IMR-90 (cell line): ENCODE measurements around the gene CTIF. TPM values are rescaled to one million over a fixed set of nuclear protein-coding genes. Genes with fewer than 3 reads are reported as not detected.

Experiments
- ATAC-seq: fragments of 200-7000 bp; cut with Tn5 transposase; 2 replicates; pipeline ENCODE4 v1.9.1; 2020; ENCODE audit warnings: low read depth, mild to moderate bottlenecking, moderate library complexity
- BruUV-seq: library from RNA; stranded (reverse); fragments of 400-500 nt; replicated peaks from 2 replicates; lab custom pipeline; 2021; lab: Mats Ljungman, UMichigan
- CTCF ChIA-PET: fragments of 300-600 bp; formaldehyde crosslinking; extraction: SDS; loops from one replicate; lab custom pipeline; 2021; ENCODE audit warnings: antibody characterized with exemption; lab: Yijun Ruan, JAX
- POLR2A ChIA-PET: fragments of 300-600 bp; sonication (Branson Sonifier 250); formaldehyde crosslinking; loops from one replicate; lab custom pipeline; 2022; ENCODE audit warnings: antibody characterized with exemption; ENCODE audit not compliant: unreplicated experiment; lab: Charles Lee
- DNase-seq: peaks from one replicate; pipeline ENCODE4 v3.0.0; 2013
- H2AFZ ChIP-seq: replicated peaks from 2 replicates; pipeline ENCODE3; 2013; ENCODE audit warnings: low read length, mild to moderate bottlenecking; ENCODE audit not compliant: poor library complexity
- H2AK5ac ChIP-seq: 2 replicates; pipeline ENCODE4 v1.6.1; 2013; ENCODE audit warnings: low read depth, low read length, inconsistent platforms
- H2AK9ac ChIP-seq: replicated peaks from 2 replicates; pipeline ENCODE3; 2013; ENCODE audit warnings: mild to moderate bottlenecking, low read depth, low read length, moderate library complexity; ENCODE audit not compliant: poor library complexity
- H2BK120ac ChIP-seq: 2 replicates; pipeline ENCODE4 v1.6.1; 2013; ENCODE audit warnings: low read depth, low read length, inconsistent platforms
- H2BK15ac ChIP-seq: 3 replicates; pipeline ENCODE4 v1.6.1; 2013; ENCODE audit warnings: low read depth, low read length, inconsistent platforms
- H2BK20ac ChIP-seq: 2 replicates; pipeline ENCODE4 v1.6.1; 2013; ENCODE audit warnings: low read depth, mild to moderate bottlenecking, inconsistent platforms, low read length, moderate library complexity
- H2BK5ac ChIP-seq: 2 replicates; pipeline ENCODE4 v1.6.1; 2013; ENCODE audit warnings: mild to moderate bottlenecking, low read depth, low read length, inconsistent platforms; ENCODE audit not compliant: poor library complexity, severe bottlenecking
- H3K14ac ChIP-seq: replicated peaks from 2 replicates; pipeline ENCODE4 v1.6.1; 2013; ENCODE audit warnings: low read depth, low read length, inconsistent platforms
- H3K18ac ChIP-seq: 2 replicates; pipeline ENCODE4 v1.6.1; 2013; ENCODE audit warnings: low read depth, low read length, control low read depth
- H3K23ac ChIP-seq: 2 replicates; pipeline ENCODE4 v1.6.1; 2013; ENCODE audit warnings: low read depth, low read length, inconsistent platforms
- H3K27ac ChIP-seq: 2 replicates; pipeline ENCODE4 v1.5.1; 2013; ENCODE audit warnings: mild to moderate bottlenecking, control low read depth, low read length; ENCODE audit not compliant: insufficient read depth
- H3K27me3 ChIP-seq: 2 replicates; pipeline ENCODE4 v1.6.1; 2013; ENCODE audit warnings: low read length; ENCODE audit not compliant: control insufficient read depth, insufficient read depth
- H3K36me3 ChIP-seq: 2 replicates; pipeline ENCODE4 v1.6.1; 2013; ENCODE audit warnings: low read length, mixed read lengths; ENCODE audit not compliant: control insufficient read depth, insufficient read depth
- H3K4ac ChIP-seq: 2 replicates; pipeline ENCODE4 v1.6.1; 2013; ENCODE audit warnings: low read depth, low read length, inconsistent platforms
- H3K4me1 ChIP-seq: 2 replicates; pipeline ENCODE4 v1.6.1; 2013; ENCODE audit warnings: low read length, mixed read lengths; ENCODE audit not compliant: control insufficient read depth, insufficient read depth
- H3K4me2 ChIP-seq: 2 replicates; pipeline ENCODE4 v1.6.1; 2013; ENCODE audit warnings: low read depth, mild to moderate bottlenecking, control low read depth, low read length, moderate library complexity
- H3K4me3 ChIP-seq: 2 replicates; pipeline ENCODE4 v1.5.1; 2013; ENCODE audit warnings: low read depth, mild to moderate bottlenecking, control low read depth, low read length, moderate library complexity; ENCODE audit not compliant: insufficient read depth
- H3K56ac ChIP-seq: 2 replicates; pipeline ENCODE4 v1.6.1; 2013; ENCODE audit warnings: low read length, inconsistent platforms; ENCODE audit not compliant: insufficient read depth; ENCODE audit errors: extremely low read depth
- H3K79me1 ChIP-seq, 2 experiments: 2 replicates each; pipeline ENCODE4 v1.6.1; 2013; ENCODE audit warnings: low read length in 2 of 2, inconsistent platforms in 1 of 2, low read depth in 1 of 2
- H3K9ac ChIP-seq: 2 replicates; pipeline ENCODE4 v1.6.1; 2013; ENCODE audit warnings: low read depth, low read length, control low read depth
- H3K9me1 ChIP-seq: 2 replicates; pipeline ENCODE4 v1.6.1; 2013; ENCODE audit warnings: low read length, inconsistent platforms; ENCODE audit not compliant: insufficient read depth
- H3K9me3 ChIP-seq: 2 replicates; pipeline ENCODE4 v1.6.1; 2013; ENCODE audit warnings: low read length; ENCODE audit not compliant: control insufficient read depth, insufficient read depth
- H4K20me1 ChIP-seq: 2 replicates; pipeline ENCODE4 v1.6.1; 2013; ENCODE audit warnings: low read length, inconsistent platforms; ENCODE audit not compliant: insufficient read depth
- H4K5ac ChIP-seq: 2 replicates; pipeline ENCODE4 v1.6.1; 2013; ENCODE audit warnings: mild to moderate bottlenecking, low read depth, low read length, control low read depth
- H4K8ac ChIP-seq, 2 experiments: 2 replicates each; pipeline ENCODE4 v1.6.1; 2013; ENCODE audit warnings: low read depth in 2 of 2, low read length in 2 of 2, control low read depth in 1 of 2, inconsistent platforms in 1 of 2
- H4K91ac ChIP-seq: 2 replicates; pipeline ENCODE4 v1.6.1; 2013; ENCODE audit warnings: low read depth, low read length, inconsistent platforms; ENCODE audit not compliant: insufficient read depth
- BHLHE40 ChIP-seq: fragments of 150-350 bp; IDR thresholded peaks from 2 replicates; pipeline ENCODE4 v1.6.1; 2016; ENCODE audit warnings: mild to moderate bottlenecking, low read depth, low read length
- CEBPB ChIP-seq: IDR thresholded peaks from 2 replicates; pipeline ENCODE4 v1.6.1; 2012; ENCODE audit warnings: low read depth, low read length, improper control_type of control experiment
- CHD1 ChIP-seq: IDR thresholded peaks from 2 replicates; pipeline ENCODE4 v1.6.1; 2012; ENCODE audit warnings: low read depth, low read length, improper control_type of control experiment
- ELK1 ChIP-seq: fragments of 150-350 bp; IDR thresholded peaks from 2 replicates; pipeline ENCODE4 v1.6.1; 2016; ENCODE audit warnings: low read depth, mild to moderate bottlenecking, low read length, moderate library complexity, borderline replicate concordance
- FOS ChIP-seq: fragments of 150-350 bp; IDR thresholded peaks from 2 replicates; pipeline ENCODE4 v1.6.1; 2016; ENCODE audit warnings: low read depth, low read length
- MAFK ChIP-seq: IDR thresholded peaks from 2 replicates; pipeline ENCODE4 v1.6.1; 2012; ENCODE audit warnings: low read depth, low read length, improper control_type of control experiment
- MAZ ChIP-seq: IDR thresholded peaks from 2 replicates; pipeline ENCODE4 v1.6.1; 2012; ENCODE audit warnings: low read depth, mild to moderate bottlenecking, low read length, improper control_type of control experiment, moderate library complexity, borderline replicate concordance
- MXI1 ChIP-seq: IDR thresholded peaks from 2 replicates; pipeline ENCODE4 v1.6.1; 2012; ENCODE audit warnings: low read depth, mild to moderate bottlenecking, low read length, moderate library complexity, borderline replicate concordance
- NFE2L2 ChIP-seq: fragments of 150-350 bp; IDR thresholded peaks from 2 replicates; pipeline ENCODE4 v1.6.1; 2016; ENCODE audit warnings: low read depth, mild to moderate bottlenecking, low read length
- POLR2A ChIP-seq: IDR thresholded peaks from 2 replicates; pipeline ENCODE4 v1.6.1; 2012; ENCODE audit warnings: mild to moderate bottlenecking, low read depth, low read length
- RAD21 ChIP-seq: IDR thresholded peaks from 2 replicates; pipeline ENCODE4 v1.6.1; 2012; ENCODE audit warnings: low read length, improper control_type of control experiment
- RCOR1 ChIP-seq: IDR thresholded peaks from 2 replicates; pipeline ENCODE4 v1.6.1; 2012; ENCODE audit warnings: mild to moderate bottlenecking, low read length, improper control_type of control experiment; ENCODE audit not compliant: insufficient replicate concordance
- RFX5 ChIP-seq: IDR thresholded peaks from 2 replicates; pipeline ENCODE4 v1.8.0; 2012; ENCODE audit warnings: low read depth, mild to moderate bottlenecking, low read length, moderate library complexity
- WGBS, 2 experiments: methylation state at CpG; one replicate each; pipeline versions ENCODE4 v1.1.5 to v1.1.7; 2013; ENCODE audit warnings: missing lambda C conversion rate in 2 of 2; ENCODE audit not compliant: insufficient read length in 1 of 2; ENCODE audit errors: extremely low coverage in 2 of 2; 5-methylcytosine and 5-hydroxymethylcytosine counted together
- dilution Hi-C: fragments of 300-500 bp; cut with HindIII; formaldehyde crosslinking; loops from one replicate; pipeline ENCODE4 v1.14.3; 2018; ENCODE audit warnings: low sequenced_read_pairs; ENCODE audit not compliant: unreplicated experiment
- in situ Hi-C: fragments of 300-500 bp; cut with MboI; formaldehyde crosslinking; loops from 3 replicates; pipeline ENCODE4 v1.14.3; 2019; ENCODE audit warnings: low sequenced_read_pairs, inconsistent platforms, mixed read lengths
- intact Hi-C: fragments of 100-400 bp; cut with micrococcal nuclease; formaldehyde crosslinking; loops from 2 replicates; pipeline ENCODE4 v1.10.0; 2022
- polyA plus RNA-seq, 3 experiments: library from polyadenylated mRNA; depleted of rRNA; stranded (reverse); fragments of >200 nt; gene quantifications; 2 replicates each; pipeline ENCODE4 v1.2.3, GENCODE V29; 2012; ENCODE audit warnings: low replicate concordance in 1 of 3
- total RNA-seq: library from RNA; depleted of rRNA; stranded (reverse); fragments of >200 nt; gene quantifications from 2 replicates; pipeline ENCODE4 v1.2.3, GENCODE V29; 2012
- TF ChIP-seq, protein P1 (sequence below): conservative IDR thresholded peaks from 2 replicates; pipeline ENCODE4 v1.5.1; 2012; ENCODE audit warnings: mild to moderate bottlenecking, low read depth, low read length, improper control_type of control experiment
- TF ChIP-seq, protein P2 (sequence below): fragments of 150-350 bp; IDR thresholded peaks from 2 replicates; pipeline ENCODE4 v1.6.1; 2017; ENCODE audit warnings: mild to moderate bottlenecking, antibody characterized with exemption, low read length, low read depth

Gene CTIF
- total and polyA plus RNA-seq, 2 of the 4 experiments (the other 2 are of a cell fraction) = 25.1 to 57.0 TPM

DNA sequence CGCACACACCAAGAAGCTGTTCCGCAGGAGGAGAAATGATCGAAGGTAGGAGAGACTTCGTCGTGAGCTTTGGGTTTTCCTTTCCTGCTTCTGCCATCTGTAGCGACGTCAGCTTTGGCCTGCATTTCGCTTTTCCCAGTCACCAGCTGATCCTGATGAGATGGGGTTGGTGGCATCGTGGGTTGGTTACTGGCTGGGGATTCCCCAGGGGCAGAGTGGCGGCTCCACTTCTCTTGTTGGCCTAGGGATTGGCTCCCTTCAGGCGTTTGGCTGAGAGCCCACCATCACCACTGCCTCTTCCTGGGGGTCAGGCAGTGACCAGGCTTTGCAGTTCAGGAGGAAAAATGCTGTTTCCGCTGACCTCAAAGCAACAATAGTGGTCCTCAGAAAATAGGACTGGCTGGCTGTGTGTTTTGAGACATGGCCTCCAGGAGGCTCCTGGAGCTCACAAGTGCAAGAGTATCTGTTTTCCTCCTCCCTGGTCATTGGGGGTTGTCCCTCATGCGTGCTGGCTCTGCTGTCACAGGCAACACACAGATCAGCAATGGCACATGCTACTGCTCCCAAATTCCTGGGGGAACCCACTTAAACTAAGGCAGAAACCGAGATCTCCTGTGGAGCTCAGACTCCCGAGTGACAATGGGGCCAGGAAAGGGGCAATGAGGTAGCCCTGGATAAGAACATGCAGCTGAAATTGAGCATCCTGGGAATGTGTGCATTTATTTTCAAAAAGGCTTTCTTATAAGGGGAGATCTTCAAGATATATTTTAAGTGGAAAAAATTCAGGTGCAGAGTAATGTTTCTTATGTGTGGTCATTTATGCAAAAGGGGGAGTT lies 173.0 kb downstream of the CTIF start:
- no peak overlapping the region for H3K4me3 ChIP-seq
- BruUV-seq = no TSS peak
- H3K9me3 ChIP-seq = no peaks in the 10 kb centered on the region
- H3K9me1 ChIP-seq = peaks cover 24% of the 10 kb centered on the region
- peaks cover 72% of the 10 kb centered on the region for H4K20me1 ChIP-seq
- in situ Hi-C loops (no loop called here), dilution Hi-C loops (no loop called here), intact Hi-C loops (loop anchor here (1.0 kb wide), 1 partner anchor 237 kb away; no protein-coding TSS in a partner anchor)
- H4K91ac ChIP-seq = no peak overlapping the region
- H3K18ac ChIP-seq = no peak overlapping the region
- no peak overlapping the region for H3K4me2 ChIP-seq
- H3K9ac ChIP-seq = no peak overlapping the region
- H3K79me1 ChIP-seq = peaks cover 45 to 84% of the 10 kb centered on the region in 2 experiments
- peaks cover 26% of the 10 kb centered on the region for H3K36me3 ChIP-seq
- no peak overlapping the region for H2AFZ ChIP-seq
- H3K14ac ChIP-seq = no peak overlapping the region
- DNase-seq (peak; percentile 49), ATAC-seq (peak; percentile 55; the same call in 1 of the 2 replicates)
- no peak overlapping the region for H2AK5ac ChIP-seq
- H2BK20ac ChIP-seq = no peak overlapping the region
- POLR2A ChIA-PET = no interaction called here
- no peak overlapping the region for H2BK120ac ChIP-seq
- no peaks in the 10 kb centered on the region for H3K27me3 ChIP-seq
- H4K5ac ChIP-seq = no peak overlapping the region
- peak overlapping the region in 1 of 2 experiments; percentile 4; a peak in 1 of 4 replicates for H4K8ac ChIP-seq
- H3K4me1 ChIP-seq = peaks cover 4% of the 10 kb centered on the region; the same call in 1 of the 2 replicates
- H2BK5ac ChIP-seq = no peak overlapping the region
- no peak overlapping the region for H3K4ac ChIP-seq
- H2BK15ac ChIP-seq = no peak overlapping the region
- peak overlapping the region; percentile 22 for H2AK9ac ChIP-seq
- H3K56ac ChIP-seq = no peak overlapping the region
- no peak overlapping the region for H3K27ac ChIP-seq
- no peak overlapping the region for H3K23ac ChIP-seq
- CTCF ChIA-PET = no interaction called here
- 73% methylated on average over 4 of the region's 15 CpGs; no CpG with 5 or more reads in 1 of the 2 experiments for whole genome bisulfite sequencing, 2 experiments
- no peak for TF ChIP-seq MAZ
- TF ChIP-seq NFE2L2 = no peak
- TF ChIP-seq FOS = no peak
- TF ChIP-seq, protein P1, sequence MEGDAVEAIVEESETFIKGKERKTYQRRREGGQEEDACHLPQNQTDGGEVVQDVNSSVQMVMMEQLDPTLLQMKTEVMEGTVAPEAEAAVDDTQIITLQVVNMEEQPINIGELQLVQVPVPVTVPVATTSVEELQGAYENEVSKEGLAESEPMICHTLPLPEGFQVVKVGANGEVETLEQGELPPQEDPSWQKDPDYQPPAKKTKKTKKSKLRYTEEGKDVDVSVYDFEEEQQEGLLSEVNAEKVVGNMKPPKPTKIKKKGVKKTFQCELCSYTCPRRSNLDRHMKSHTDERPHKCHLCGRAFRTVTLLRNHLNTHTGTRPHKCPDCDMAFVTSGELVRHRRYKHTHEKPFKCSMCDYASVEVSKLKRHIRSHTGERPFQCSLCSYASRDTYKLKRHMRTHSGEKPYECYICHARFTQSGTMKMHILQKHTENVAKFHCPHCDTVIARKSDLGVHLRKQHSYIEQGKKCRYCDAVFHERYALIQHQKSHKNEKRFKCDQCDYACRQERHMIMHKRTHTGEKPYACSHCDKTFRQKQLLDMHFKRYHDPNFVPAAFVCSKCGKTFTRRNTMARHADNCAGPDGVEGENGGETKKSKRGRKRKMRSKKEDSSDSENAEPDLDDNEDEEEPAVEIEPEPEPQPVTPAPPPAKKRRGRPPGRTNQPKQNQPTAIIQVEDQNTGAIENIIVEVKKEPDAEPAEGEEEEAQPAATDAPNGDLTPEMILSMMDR = peak; percentile 50
- TF ChIP-seq CHD1 = no peak
- TF ChIP-seq RFX5 = no peak
- TF ChIP-seq ELK1 = no peak
- no peak for TF ChIP-seq POLR2A
- TF ChIP-seq RAD21 = peak; percentile 71
- no peak for TF ChIP-seq CEBPB
- no peak for TF ChIP-seq MXI1
- TF ChIP-seq, protein P2, sequence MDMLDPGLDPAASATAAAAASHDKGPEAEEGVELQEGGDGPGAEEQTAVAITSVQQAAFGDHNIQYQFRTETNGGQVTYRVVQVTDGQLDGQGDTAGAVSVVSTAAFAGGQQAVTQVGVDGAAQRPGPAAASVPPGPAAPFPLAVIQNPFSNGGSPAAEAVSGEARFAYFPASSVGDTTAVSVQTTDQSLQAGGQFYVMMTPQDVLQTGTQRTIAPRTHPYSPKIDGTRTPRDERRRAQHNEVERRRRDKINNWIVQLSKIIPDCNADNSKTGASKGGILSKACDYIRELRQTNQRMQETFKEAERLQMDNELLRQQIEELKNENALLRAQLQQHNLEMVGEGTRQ = no peak
- no peak for TF ChIP-seq BHLHE40
- no peak for TF ChIP-seq RCOR1
- TF ChIP-seq MAFK = no peak
